ENCODE results near the gene RAB40C.

The RAB40C gene

GRCh38 chr16:543301-544164 is 46.3 kb upstream of the RAB40C start:
- ATAC-seq = no peak
- TF ChIP-seq ZC3H10 (CRISPR knock-in tag; IDR thresholded peaks at IDR 0.05) = no peak
- TF ChIP-seq GLIS3 (CRISPR knock-in tag; IDR thresholded peaks at IDR 0.05) = no peak
- no peak for TF ChIP-seq POU6F1 (CRISPR knock-in tag; IDR thresholded peaks at IDR 0.05; ENCODE audit: borderline replicate concordance, low read depth)
- no peak for TF ChIP-seq BACH2 (CRISPR knock-in tag; IDR thresholded peaks at IDR 0.05; ENCODE audit: borderline replicate concordance)
- no peak for TF ChIP-seq TOX (CRISPR knock-in tag; IDR thresholded peaks at IDR 0.05; ENCODE audit: borderline replicate concordance)
- TF ChIP-seq PPARA (CRISPR knock-in tag; IDR thresholded peaks at IDR 0.05; ENCODE audit: borderline replicate concordance) = no peak
- no peak for TF ChIP-seq ZNF565 (CRISPR knock-in tag; conservative IDR thresholded peaks at IDR 0.05; ENCODE audit: low read depth)
- TF ChIP-seq SNAI2 (CRISPR knock-in tag; IDR thresholded peaks at IDR 0.05) = no peak
- no peak for TF ChIP-seq TSHZ2 (CRISPR knock-in tag; IDR thresholded peaks at IDR 0.05)
- TF ChIP-seq ISL1 (CRISPR knock-in tag; IDR thresholded peaks at IDR 0.05) = no peak

GRCh38 chr16:544517-544916 is 45.3 kb upstream of the RAB40C start:
- TF ChIP-seq ZFP30 (CRISPR knock-in tag; IDR thresholded peaks at IDR 0.05) (no peak), GLIS3 (CRISPR knock-in tag; IDR thresholded peaks at IDR 0.05) (no peak), OSR1 (CRISPR knock-in tag; IDR thresholded peaks at IDR 0.05) (no peak), POU6F1 (CRISPR knock-in tag; IDR thresholded peaks at IDR 0.05; ENCODE audit: borderline replicate concordance, low read depth) (no peak), ARNTL (CRISPR knock-in tag; IDR thresholded peaks at IDR 0.05; ENCODE audit: borderline replicate concordance, low read depth) (no peak), ZNF8 (CRISPR knock-in tag; IDR thresholded peaks at IDR 0.05) (no peak), ZC3H10 (CRISPR knock-in tag; IDR thresholded peaks at IDR 0.05) (no peak)
- no peak for ATAC-seq

GRCh38 chr16:546909-547770 is 42.7 kb upstream of the RAB40C start:
- no peak; the same call in 2 of the 3 replicates for ATAC-seq
- TF ChIP-seq GLIS3 (CRISPR knock-in tag; IDR thresholded peaks at IDR 0.05) = no peak
- no peak for TF ChIP-seq ISL1 (CRISPR knock-in tag; IDR thresholded peaks at IDR 0.05)
- TF ChIP-seq ARNTL (CRISPR knock-in tag; IDR thresholded peaks at IDR 0.05; ENCODE audit: borderline replicate concordance, low read depth) = no peak
- TF ChIP-seq ZNF565 (CRISPR knock-in tag; conservative IDR thresholded peaks at IDR 0.05; ENCODE audit: low read depth) = no peak
- no peak for TF ChIP-seq SNAI2 (CRISPR knock-in tag; IDR thresholded peaks at IDR 0.05)
- TF ChIP-seq PPARA (CRISPR knock-in tag; IDR thresholded peaks at IDR 0.05; ENCODE audit: borderline replicate concordance) = no peak
- TF ChIP-seq POU6F1 (CRISPR knock-in tag; IDR thresholded peaks at IDR 0.05; ENCODE audit: borderline replicate concordance, low read depth) = no peak
- TF ChIP-seq ZFP3 (CRISPR knock-in tag; IDR thresholded peaks at IDR 0.05) = no peak
- no peak for TF ChIP-seq PATZ1 (CRISPR knock-in tag; IDR thresholded peaks at IDR 0.05; ENCODE audit: borderline replicate concordance)
